Stimulated activated CD4-positive, alpha-beta T cell treated with anti-CD3 and anti-CD28 coated beads, Interleukin-1b, Interleukin-23, amount 100 ng/mL, for 1 hour (primary cell): Measurements from ENCODE around the gene SGF29.
"Not testable (repeated sequence)": the region's sequence is repeated elsewhere in the genome, so short reads cannot be mapped to it uniquely, and the experiment has no call there.

Experiments used
- DNase-seq, 2 donors: peaks; one replicate each; pipeline ENCODE4 v3.0.0-alpha.2; 2020; ENCODE audit warnings: low read depth in 2 of 2

Gene SGF29

GRCh38 chr16:28553776-28554633, at the start of gene SGF29:
SGF29 (plus strand) TSS chr16:28553920; CDS start chr16:28581070, 27,150 bp downstream.
- DNase-seq, result peak; percentile 80 to 87

GRCh38 chr16:28504707-28505404, 48.9 kb upstream of the SGF29 start:
- no peak for DNase-seq

GRCh38 chr16:28505489-28506137, 48.1 kb upstream of the SGF29 start:
- DNase-seq, result no peak

GRCh38 chr16:28511031-28511430, 42.7 kb upstream of the SGF29 start:
- DNase-seq, result no peak

- DNase-seq, result no peak
These were observed 41.6 kb upstream of the SGF29 start for GRCh38 chr16:28511801-28512789.

- DNase-seq, result no peak
These were observed 40.1 kb upstream of the SGF29 start for GRCh38 chr16:28513484-28514181.

- no peak for DNase-seq
These were observed 39.5 kb upstream of the SGF29 start for GRCh38 chr16:28514246-28514645.

- DNase-seq, result no peak
These were observed 33.0 kb upstream of the SGF29 start for GRCh38 chr16:28520672-28521071.

- DNase-seq, result no peak
These were observed 32.3 kb upstream of the SGF29 start for GRCh38 chr16:28521436-28521835.

- no peak for DNase-seq
These were observed 30.9 kb upstream of the SGF29 start for GRCh38 chr16:28522792-28523191.

- no peak for DNase-seq
These were observed 29.0 kb upstream of the SGF29 start for GRCh38 chr16:28524681-28525171.

GRCh38 chr16:28526201-28527099, 27.3 kb upstream of the SGF29 start:
- no peak for DNase-seq

- not testable (repeated sequence) for DNase-seq
These were observed 26.5 kb upstream of the SGF29 start for GRCh38 chr16:28527100-28527785.

- DNase-seq, result no peak
These were observed 25.7 kb upstream of the SGF29 start for GRCh38 chr16:28527985-28528384.

GRCh38 chr16:28528463-28528867, 25.3 kb upstream of the SGF29 start:
- DNase-seq, result no peak

GRCh38 chr16:28529124-28529523, 24.6 kb upstream of the SGF29 start:
- DNase-seq, result no peak

GRCh38 chr16:28531777-28532744, 21.7 kb upstream of the SGF29 start:
- DNase-seq, result no peak
